ENCODE data around the gene BTBD7. TPM values are rescaled to one million over a fixed set of nuclear protein-coding genes. Genes with fewer than 3 reads are reported as not detected.

Gene BTBD7
- total RNA-seq, 2 donors from 2014 or later: 21.9 to 30.5 TPM

- Histone ChIP-seq H3K27me3 (replicated peaks; ENCODE audit: insufficient read depth) (no peaks in the 10 kb centered on the region), H3K36me3 (peaks cover 48% of the 10 kb centered on the region), H3K27ac (no peak overlapping the region), H3K9me3 (no peaks in the 10 kb centered on the region), H3K4me3 (no peak overlapping the region), H3K4me1 (ENCODE audit: control insufficient read depth in 1 of 2, low read depth in 2 of 2) (no peaks in the 10 kb centered on the region)
- no peak for ATAC-seq (ENCODE audit: insufficient number of reproducible peaks, low FRiP score, low read depth)
- no peak for DNase-seq (ENCODE audit: low spot score)
- TF ChIP-seq CTCF (IDR thresholded peaks at IDR 0.05): no peak
These were observed 112.3 kb downstream of the BTBD7 start for GRCh38 chr14:93220509-93220908.

GRCh38 chr14:93219103-93219726 is 113.6 kb downstream of the BTBD7 start:
- no peak for DNase-seq (ENCODE audit: low spot score)

GRCh38 chr14:93214598-93214997 is 118.2 kb downstream of the BTBD7 start:
- TF ChIP-seq CTCF (IDR thresholded peaks at IDR 0.05): no peak
- Histone ChIP-seq H3K4me3 (no peak overlapping the region), H3K36me3 (peaks cover 47% of the 10 kb centered on the region), H3K27ac (no peak overlapping the region), H3K9me3 (no peaks in the 10 kb centered on the region), H3K4me1 (ENCODE audit: control insufficient read depth in 1 of 2, low read depth in 2 of 2) (peaks cover 0 to 1% of the 10 kb centered on the region in 2 donors), H3K27me3 (replicated peaks; ENCODE audit: insufficient read depth) (no peaks in the 10 kb centered on the region)
- ATAC-seq (ENCODE audit: insufficient number of reproducible peaks, low FRiP score, low read depth) (no peak), DNase-seq (ENCODE audit: low spot score) (no peak)

More at GRCh38 chr14:93219103-93219726, 113.6 kb downstream of the BTBD7 start:
- TF ChIP-seq CTCF (IDR thresholded peaks at IDR 0.05): no peak
- H3K27me3 ChIP-seq (replicated peaks; ENCODE audit: insufficient read depth): no peaks in the 10 kb centered on the region
- no peak overlapping the region for H3K27ac ChIP-seq
- no peaks in the 10 kb centered on the region for H3K9me3 ChIP-seq
- H3K4me3 ChIP-seq: no peak overlapping the region
- no peak for ATAC-seq (ENCODE audit: insufficient number of reproducible peaks, low FRiP score, low read depth)
- peaks cover 57% of the 10 kb centered on the region for H3K36me3 ChIP-seq
- no peaks in the 10 kb centered on the region for H3K4me1 ChIP-seq (ENCODE audit: control insufficient read depth in 1 of 2, low read depth in 2 of 2)

- H3K27ac ChIP-seq: no peak overlapping the region
- peaks cover 35% of the 10 kb centered on the region for H3K36me3 ChIP-seq
- H3K27me3 ChIP-seq (replicated peaks; ENCODE audit: insufficient read depth): no peaks in the 10 kb centered on the region
- peaks cover 7 to 21% of the 10 kb centered on the region in 2 donors for H3K4me1 ChIP-seq (ENCODE audit: control insufficient read depth in 1 of 2, low read depth in 2 of 2)
- no peaks in the 10 kb centered on the region for H3K9me3 ChIP-seq
- DNase-seq (ENCODE audit: low spot score) (no peak), ATAC-seq (ENCODE audit: insufficient number of reproducible peaks, low FRiP score, low read depth) (no peak)
- no peak overlapping the region for H3K4me3 ChIP-seq
- TF ChIP-seq CTCF (IDR thresholded peaks at IDR 0.05): no peak
These were observed 120.4 kb downstream of the BTBD7 start for GRCh38 chr14:93212432-93212831.

GRCh38 chr14:93207468-93208308 is 125.1 kb downstream of the BTBD7 start:
- no peaks in the 10 kb centered on the region for H3K27me3 ChIP-seq (replicated peaks; ENCODE audit: insufficient read depth)
- H3K27ac ChIP-seq: peak overlapping the region; percentile 80 to 88
- DNase-seq (ENCODE audit: low spot score): no peak
- ATAC-seq (ENCODE audit: insufficient number of reproducible peaks, low FRiP score, low read depth): peak; percentile 57
- peaks cover 9 to 29% of the 10 kb centered on the region in 2 donors for H3K4me1 ChIP-seq (ENCODE audit: control insufficient read depth in 1 of 2, low read depth in 2 of 2)
- H3K36me3 ChIP-seq: peaks cover 5% of the 10 kb centered on the region
- peak overlapping the region; percentile 96 for H3K4me3 ChIP-seq
- no peak for TF ChIP-seq CTCF (IDR thresholded peaks at IDR 0.05)
- no peaks in the 10 kb centered on the region for H3K9me3 ChIP-seq

Data from thoracic aorta (tissue), 2 donors.